Measurements from ENCODE around the gene ATF6. TPM values are rescaled to one million over a fixed set of nuclear protein-coding genes. Genes with fewer than 3 reads are reported as not detected.

Gene ATF6
- total RNA-seq, 1 donor, result 28.6 TPM

GRCh38 chr1:161836018-161836417 is 69.9 kb downstream of the ATF6 start:
- Histone ChIP-seq H3K4me3 (ENCODE audit: insufficient read depth, low read length) (no peak overlapping the region), H3K27ac (ENCODE audit: low read depth, low read length) (no peak overlapping the region), H3K9me3 (ENCODE audit: low read depth, low read length) (no peaks in the 10 kb centered on the region), H4K20me1 (ENCODE audit: insufficient read depth, low read length) (no peaks in the 10 kb centered on the region), H3K4me1 (ENCODE audit: insufficient read depth, low read length) (no peaks in the 10 kb centered on the region), H2AFZ (ENCODE audit: low read length) (no peak overlapping the region), H3K4me2 (ENCODE audit: insufficient read depth, low read length) (no peak overlapping the region), H3K27me3 (ENCODE audit: insufficient read depth, low read length) (no peaks in the 10 kb centered on the region), H3K36me3 (ENCODE audit: insufficient read depth, low read length) (peaks cover 3% of the 10 kb centered on the region), H3K79me2 (ENCODE audit: insufficient read depth, low read length) (no peaks in the 10 kb centered on the region)
- no peak for TF ChIP-seq CTCF (IDR thresholded peaks at IDR 0.05; ENCODE audit: extremely low read depth, low read depth, low read length)
- no peak for DNase-seq (ENCODE audit: insufficient read length, low spot score, missing footprints)

- no peak for TF ChIP-seq CTCF (IDR thresholded peaks at IDR 0.05; ENCODE audit: extremely low read depth, low read depth, low read length)
- Histone ChIP-seq H3K9me3 (ENCODE audit: low read depth, low read length) (no peaks in the 10 kb centered on the region), H3K4me3 (ENCODE audit: insufficient read depth, low read length) (no peak overlapping the region), H4K20me1 (ENCODE audit: insufficient read depth, low read length) (no peaks in the 10 kb centered on the region), H3K4me1 (ENCODE audit: insufficient read depth, low read length) (no peaks in the 10 kb centered on the region), H3K79me2 (ENCODE audit: insufficient read depth, low read length) (no peaks in the 10 kb centered on the region), H3K4me2 (ENCODE audit: insufficient read depth, low read length) (no peak overlapping the region), H3K27me3 (ENCODE audit: insufficient read depth, low read length) (no peaks in the 10 kb centered on the region), H3K27ac (ENCODE audit: low read depth, low read length) (no peak overlapping the region), H3K36me3 (ENCODE audit: insufficient read depth, low read length) (peaks cover 3% of the 10 kb centered on the region), H2AFZ (ENCODE audit: low read length) (no peak overlapping the region)
- DNase-seq (ENCODE audit: insufficient read length, low spot score, missing footprints), result no peak
These were observed 72.2 kb downstream of the ATF6 start for GRCh38 chr1:161838362-161838761.

- Histone ChIP-seq H3K9me3 (ENCODE audit: low read depth, low read length) (no peaks in the 10 kb centered on the region), H3K4me1 (ENCODE audit: insufficient read depth, low read length) (no peaks in the 10 kb centered on the region), H4K20me1 (ENCODE audit: insufficient read depth, low read length) (no peaks in the 10 kb centered on the region), H2AFZ (ENCODE audit: low read length) (no peak overlapping the region), H3K27me3 (ENCODE audit: insufficient read depth, low read length) (no peaks in the 10 kb centered on the region), H3K36me3 (ENCODE audit: insufficient read depth, low read length) (peaks cover 3% of the 10 kb centered on the region), H3K79me2 (ENCODE audit: insufficient read depth, low read length) (no peaks in the 10 kb centered on the region), H3K4me3 (ENCODE audit: insufficient read depth, low read length) (no peak overlapping the region), H3K27ac (ENCODE audit: low read depth, low read length) (no peak overlapping the region), H3K4me2 (ENCODE audit: insufficient read depth, low read length) (no peak overlapping the region)
- no peak for DNase-seq (ENCODE audit: insufficient read length, low spot score, missing footprints)
- no peak for TF ChIP-seq CTCF (IDR thresholded peaks at IDR 0.05; ENCODE audit: extremely low read depth, low read depth, low read length)
These were observed 72.8 kb downstream of the ATF6 start for GRCh38 chr1:161838885-161839284.

GRCh38 chr1:161839591-161839990 is 73.5 kb downstream of the ATF6 start:
- Histone ChIP-seq H2AFZ (ENCODE audit: low read length) (no peak overlapping the region), H3K27ac (ENCODE audit: low read depth, low read length) (no peak overlapping the region), H4K20me1 (ENCODE audit: insufficient read depth, low read length) (no peaks in the 10 kb centered on the region), H3K79me2 (ENCODE audit: insufficient read depth, low read length) (no peaks in the 10 kb centered on the region), H3K4me1 (ENCODE audit: insufficient read depth, low read length) (no peaks in the 10 kb centered on the region), H3K36me3 (ENCODE audit: insufficient read depth, low read length) (peaks cover 3% of the 10 kb centered on the region), H3K4me3 (ENCODE audit: insufficient read depth, low read length) (no peak overlapping the region), H3K9me3 (ENCODE audit: low read depth, low read length) (no peaks in the 10 kb centered on the region), H3K27me3 (ENCODE audit: insufficient read depth, low read length) (no peaks in the 10 kb centered on the region), H3K4me2 (ENCODE audit: insufficient read depth, low read length) (no peak overlapping the region)
- DNase-seq (ENCODE audit: insufficient read length, low spot score, missing footprints), result no peak
- no peak for TF ChIP-seq CTCF (IDR thresholded peaks at IDR 0.05; ENCODE audit: extremely low read depth, low read depth, low read length)
